GM12865 (cell line): ENCODE data around the gene ST3GAL2.

ENCODE experiments used
- DNase-seq: peaks from one replicate; pipeline ENCODE4 v3.0.0; 2010; ENCODE audit warnings: low read depth
- H3K4me3 ChIP-seq: 2 replicates; pipeline ENCODE4 v1.5.1; 2011; ENCODE audit warnings: mild to moderate bottlenecking, low read depth, low read length, control low read depth
- CTCF ChIP-seq: IDR thresholded peaks from 2 replicates; pipeline ENCODE4 v1.5.1; 2011; ENCODE audit warnings: low read length, control low read depth, low read depth, inconsistent platforms; ENCODE audit not compliant: insufficient read depth; ENCODE audit errors: missing control alignments

Gene ST3GAL2

GRCh38 chr16:70378869-70379493 lies 59.9 kb downstream of the ST3GAL2 start:
- H3K4me3 ChIP-seq: no peak overlapping the region
- TF ChIP-seq CTCF: no peak
- no peak for DNase-seq

GRCh38 chr16:70377782-70378181 lies 61.1 kb downstream of the ST3GAL2 start:
- H3K4me3 ChIP-seq: no peak overlapping the region
- no peak for DNase-seq
- no peak for TF ChIP-seq CTCF

GRCh38 chr16:70375636-70376611 lies 63.0 kb downstream of the ST3GAL2 start:
- no peak for DNase-seq
- TF ChIP-seq CTCF: no peak
- H3K4me3 ChIP-seq: no peak overlapping the region

- DNase-seq: no peak
- H3K4me3 ChIP-seq: no peak overlapping the region
- TF ChIP-seq CTCF: no peak
Observed at GRCh38 chr16:70374213-70374612, 64.7 kb downstream of the ST3GAL2 start.

- no peak for DNase-seq
- no peak for TF ChIP-seq CTCF
- no peak overlapping the region for H3K4me3 ChIP-seq
Observed at GRCh38 chr16:70372921-70373728, 65.8 kb downstream of the ST3GAL2 start.

GRCh38 chr16:70370924-70371323 lies 68.0 kb downstream of the ST3GAL2 start:
- no peak for DNase-seq
- no peak for TF ChIP-seq CTCF
- no peak overlapping the region for H3K4me3 ChIP-seq
